Peyer's patch (tissue), 4 donors: ENCODE data around the gene P2RY14.
"Not testable (repeated sequence)": the region's sequence is repeated elsewhere in the genome, so short reads cannot be mapped to it uniquely, and the experiment has no call there.

Source experiments
- CTCF ChIP-seq, 6 experiments: fragments of 450-650 bp in 4 of 6; fragments of 200-600 bp in 2 of 6; sonication (generic) in 1 of 6; IDR thresholded peaks; one replicate each; pipeline ENCODE4 v1.5.1; 2017 to 2019; ENCODE audit warnings: antibody characterized with exemption in 6 of 6, mild to moderate bottlenecking in 3 of 6, moderate library complexity in 1 of 6
- POLR2A ChIP-seq, 2 donors: fragments of 450-650 bp; IDR thresholded peaks; one replicate each; pipeline ENCODE4 v1.5.1; 2017; ENCODE audit warnings: antibody characterized with exemption in 2 of 2, mild to moderate bottlenecking in 2 of 2, moderate library complexity in 2 of 2

- not testable (repeated sequence) for TF ChIP-seq CTCF, POLR2A (IDR thresholded peaks at IDR 0.05)
Observed at GRCh38 chr3:151232403-151232802, 45.9 kb downstream of the P2RY14 start.
